HG03460 (cell line): ENCODE data around the gene KPNA6.

Source experiments
- ATAC-seq: cut with Tn5 transposase; IDR thresholded peaks from one replicate; pipeline ENCODE4 v1.9.1; 2021; ENCODE audit not compliant: unreplicated experiment

Gene KPNA6

GRCh38 chr1:32215629-32216480, 108.0 kb downstream of the KPNA6 start:
- no peak for ATAC-seq

- no peak for ATAC-seq
These were observed 108.7 kb downstream of the KPNA6 start for GRCh38 chr1:32216566-32216965.

DNA sequence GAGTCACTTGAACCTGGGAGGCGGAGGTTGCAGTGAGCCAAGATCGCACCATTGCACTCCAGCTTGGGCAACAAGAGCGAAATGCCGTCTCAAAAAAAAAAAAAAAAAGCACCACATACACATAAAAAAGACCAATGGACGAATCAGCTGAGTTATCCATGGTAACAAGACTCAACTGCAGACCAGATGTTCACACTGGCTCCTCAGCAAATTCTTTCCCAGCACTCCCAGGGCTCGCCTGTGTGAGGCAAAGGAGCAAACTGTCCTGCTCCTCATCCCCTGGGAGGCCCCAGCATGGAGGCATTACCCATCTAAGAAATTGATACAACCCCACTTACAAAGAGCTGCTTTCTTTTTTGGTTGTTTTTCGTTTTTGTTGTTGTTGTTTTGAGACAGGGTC, 111.2 kb downstream of the KPNA6 start:
- ATAC-seq, result no peak

- no peak for ATAC-seq
These were observed 113.1 kb downstream of the KPNA6 start for GRCh38 chr1:32220746-32221580.

DNA sequence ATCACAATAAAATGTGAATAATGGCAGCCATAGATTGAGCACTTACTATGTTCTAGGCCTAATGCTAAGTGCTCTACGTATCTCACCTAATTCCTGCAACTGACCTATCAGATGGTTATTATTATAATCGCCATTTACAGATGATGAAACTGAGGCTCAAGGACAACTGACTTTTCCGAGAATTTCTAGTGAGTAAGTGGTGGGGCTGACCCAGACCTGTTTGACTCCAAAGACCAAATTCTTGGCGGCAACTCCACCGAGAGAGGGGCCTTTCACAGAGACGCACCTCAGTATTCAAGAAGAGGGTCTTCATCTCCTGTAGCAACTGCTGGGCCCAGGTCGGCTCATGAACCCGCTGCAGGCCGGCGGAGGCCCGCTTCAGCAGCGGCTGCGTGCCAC, 113.7 kb downstream of the KPNA6 start:
- ATAC-seq, result no peak

DNA sequence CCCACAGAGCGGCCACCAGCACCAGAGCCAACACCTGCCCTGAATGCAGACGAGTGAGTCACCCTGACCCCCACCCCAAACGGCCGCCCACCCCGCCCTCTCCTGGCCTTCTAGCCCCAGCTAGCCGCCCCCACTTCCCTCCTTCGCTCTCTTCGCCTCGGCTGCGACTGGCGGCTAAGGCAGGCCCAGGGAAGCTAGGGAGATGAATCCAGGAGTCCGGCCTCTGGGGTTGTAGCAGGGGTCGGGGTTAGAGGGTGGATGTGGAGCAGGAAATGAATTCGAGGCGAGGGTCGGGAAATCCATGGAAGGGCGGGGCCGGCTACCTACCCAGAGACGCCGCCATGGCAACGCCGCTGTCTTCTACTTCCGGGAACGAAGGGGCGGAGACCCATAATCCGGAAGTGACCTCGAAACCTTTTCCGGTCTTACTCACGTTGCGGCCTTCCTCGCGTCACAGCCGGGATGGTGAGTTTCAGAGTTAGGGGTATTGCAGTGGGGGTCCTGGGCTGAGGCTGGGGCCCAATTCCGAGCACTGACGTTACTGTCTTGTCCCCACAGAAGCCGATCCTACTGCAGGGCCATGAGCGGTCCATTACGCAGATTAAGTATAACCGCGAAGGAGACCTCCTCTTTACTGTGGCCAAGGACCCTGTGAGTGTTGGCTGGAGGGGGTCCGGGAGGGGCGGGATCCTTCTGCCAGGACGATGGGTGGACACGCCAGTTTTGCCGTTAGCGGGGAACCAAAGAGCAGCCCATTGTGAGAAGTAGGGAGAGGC, 114.3 kb downstream of the KPNA6 start, which contains the start of the genes EIF3I and TMEM234:
TSS of gene EIF3I (plus strand) at position 428 of the 776 bp plus-strand sequence. CDS start at position 463, 35 bp downstream.
TSS of gene TMEM234 (minus strand) at position 374 of the 776 bp plus-strand sequence. CDS start at position 343, 31 bp downstream.
- ATAC-seq, result peak; percentile 90

GRCh38 chr1:32223683-32224082, 115.8 kb downstream of the KPNA6 start:
- ATAC-seq, result no peak

DNA sequence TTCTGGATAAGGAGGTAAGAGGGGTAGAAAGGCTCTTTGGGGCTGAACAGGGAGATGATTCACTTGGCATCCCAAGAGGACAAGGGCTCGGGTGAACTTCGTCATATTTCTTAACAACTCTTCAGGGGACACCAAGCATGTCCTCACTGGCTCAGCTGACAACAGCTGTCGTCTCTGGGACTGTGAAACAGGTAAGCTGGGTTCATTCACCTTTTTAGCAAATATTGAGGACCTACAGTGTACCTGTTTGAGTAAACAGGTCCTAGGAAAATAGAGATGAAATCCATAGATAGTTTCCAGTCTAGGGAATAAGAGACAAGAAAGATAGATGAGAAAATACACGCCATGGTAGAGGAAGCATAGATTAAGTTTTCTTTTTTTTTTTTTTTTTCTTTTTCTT, 116.4 kb downstream of the KPNA6 start:
- ATAC-seq, result no peak
